ENCODE measurements around the gene CSKMT. TPM values are rescaled to one million over a fixed set of nuclear protein-coding genes. Genes with fewer than 3 reads are reported as not detected.
"Not testable (repeated sequence)": the region's sequence is repeated elsewhere in the genome, so short reads cannot be mapped to it uniquely, and the experiment has no call there.

Gene CSKMT
- total RNA-seq, 1 experiment from 2014 or later = 14.9 TPM

DNA sequence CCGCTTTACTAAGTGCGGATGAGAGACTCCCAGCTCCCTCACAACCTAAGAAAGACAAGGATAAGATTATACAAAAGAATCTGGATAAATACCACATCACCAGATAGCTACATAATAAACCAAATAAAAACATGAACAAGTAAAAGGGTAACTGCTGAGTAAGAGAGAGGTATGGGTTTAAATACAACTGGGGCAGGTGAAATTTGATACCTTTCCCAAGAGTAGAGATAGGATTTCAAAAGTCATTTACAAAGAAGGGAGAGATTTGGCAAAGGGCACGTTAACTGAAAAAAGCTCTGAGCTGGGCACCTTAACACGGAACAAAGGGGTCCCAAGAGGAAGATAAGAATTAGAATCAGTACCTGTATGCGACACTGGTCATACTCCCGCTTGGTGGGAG, 12.0 kb downstream of the CSKMT start:
- Histone ChIP-seq H3K9me3 (no peaks in the 10 kb centered on the region), H3K27me3 (no peaks in the 10 kb centered on the region), H3K4me3 (no peak overlapping the region), H3K36me3 (peaks cover 42% of the 10 kb centered on the region)
- no peak for DNase-seq

GRCh38 chr11:62677714-62678113, 12.6 kb downstream of the CSKMT start:
- DNase-seq = no peak
- peak overlapping the region; percentile 82 for H3K4me3 ChIP-seq
- H3K27me3 ChIP-seq = no peaks in the 10 kb centered on the region
- H3K9me3 ChIP-seq = no peaks in the 10 kb centered on the region
- H3K36me3 ChIP-seq = peaks cover 40% of the 10 kb centered on the region

- no peak for DNase-seq
- Histone ChIP-seq H3K4me3 (peak overlapping the region; percentile 82), H3K36me3 (peaks cover 33% of the 10 kb centered on the region), H3K27me3 (no peaks in the 10 kb centered on the region), H3K9me3 (no peaks in the 10 kb centered on the region)
These were observed 13.3 kb downstream of the CSKMT start for GRCh38 chr11:62678433-62678769.

DNA sequence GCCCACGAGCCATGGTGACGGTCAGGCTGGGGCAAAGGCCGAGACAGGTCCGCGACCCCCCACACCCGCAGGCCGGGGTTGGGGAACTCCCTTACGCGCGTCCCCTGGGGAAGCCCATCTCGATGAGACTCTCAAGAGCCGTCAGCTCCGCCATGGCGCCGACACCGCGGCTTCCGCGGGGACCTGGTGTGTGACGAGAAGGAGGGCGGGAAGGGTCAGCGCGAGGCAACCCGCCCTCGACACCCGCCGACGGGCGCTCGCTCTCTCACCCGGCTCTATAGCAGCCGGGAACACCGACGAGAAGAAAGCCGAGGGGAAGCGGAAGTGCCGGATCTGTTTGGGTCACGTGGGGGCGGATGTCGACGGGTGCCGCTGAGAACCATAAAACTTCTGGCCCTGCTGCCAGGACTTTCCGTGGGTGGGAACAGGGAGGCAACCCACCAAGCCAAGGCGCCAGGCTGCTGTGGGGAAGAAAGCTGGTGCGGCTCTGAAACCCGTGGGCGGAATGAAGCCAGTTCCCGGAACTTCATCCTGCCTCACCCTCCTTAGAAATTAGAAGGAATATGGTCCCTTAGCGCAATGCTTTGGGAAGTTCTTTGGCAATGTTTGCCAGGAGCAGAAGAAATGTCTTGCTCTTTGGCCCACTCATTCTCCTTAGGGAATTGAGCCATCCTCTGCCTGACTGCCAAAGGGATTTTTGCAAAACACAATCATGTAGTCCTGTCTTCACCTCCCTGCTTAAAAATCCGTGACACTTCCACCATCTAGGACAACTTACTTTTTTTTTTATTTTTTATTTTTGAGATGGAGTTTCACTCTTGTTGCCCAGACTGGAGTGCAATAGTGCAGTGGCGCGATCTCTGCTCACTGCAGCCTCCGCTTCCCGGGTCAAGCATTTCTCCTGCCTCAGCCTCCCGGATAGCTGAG, 13.9 kb downstream of the CSKMT start, which contains the start of gene UBXN1:
TSS of gene UBXN1 (minus strand) at position 304 of the 927 bp plus-strand sequence. CDS start at position 154, 150 bp downstream.
- Histone ChIP-seq H3K9me3 (no peaks in the 10 kb centered on the region), H3K27me3 (no peaks in the 10 kb centered on the region), H3K4me3 (peak within 1 kb of the TSS; percentile 82), H3K36me3 (peaks cover 26% of the 10 kb centered on the region)
- peak; percentile 95 for DNase-seq

- Histone ChIP-seq H3K36me3 (peaks cover 18% of the 10 kb centered on the region), H3K9me3 (no peaks in the 10 kb centered on the region), H3K27me3 (no peaks in the 10 kb centered on the region), H3K4me3 (no peak overlapping the region)
- peak; percentile 72 for DNase-seq
These were observed 15.7 kb downstream of the CSKMT start for GRCh38 chr11:62680825-62681240.

GRCh38 chr11:62682518-62682917, 17.4 kb downstream of the CSKMT start:
- Histone ChIP-seq H3K36me3 (peaks cover 6% of the 10 kb centered on the region), H3K4me3 (no peak overlapping the region), H3K27me3 (no peaks in the 10 kb centered on the region), H3K9me3 (no peaks in the 10 kb centered on the region)
- no peak for DNase-seq

GRCh38 chr11:62687508-62688396, 22.6 kb downstream of the CSKMT start:
- DNase-seq = no peak
- Histone ChIP-seq H3K36me3 (peaks cover 19% of the 10 kb centered on the region), H3K27me3 (no peaks in the 10 kb centered on the region), H3K9me3 (no peaks in the 10 kb centered on the region), H3K4me3 (no peak overlapping the region)

DNA sequence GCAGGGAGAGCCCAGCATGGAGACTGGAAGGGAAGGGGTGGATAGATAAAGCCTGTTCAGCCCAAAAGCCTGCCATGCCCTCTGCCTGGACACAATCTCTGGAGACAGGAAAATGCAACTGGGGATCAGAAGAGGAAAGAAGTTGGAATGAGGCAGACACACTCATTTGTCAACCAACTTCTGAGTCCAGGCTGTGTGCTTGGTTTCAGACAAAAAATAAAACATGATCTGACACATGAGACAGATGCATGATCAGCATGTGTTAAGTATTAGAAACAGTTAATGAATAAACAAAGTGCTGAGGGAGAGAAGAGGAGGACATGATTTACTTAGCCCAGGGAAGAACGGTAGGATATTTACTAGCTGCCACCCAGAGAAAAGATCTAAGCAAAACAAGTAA, 23.4 kb downstream of the CSKMT start:
- no peak overlapping the region for H3K4me3 ChIP-seq
- H3K36me3 ChIP-seq = peaks cover 26% of the 10 kb centered on the region
- DNase-seq = no peak
- H3K27me3 ChIP-seq = no peaks in the 10 kb centered on the region
- H3K9me3 ChIP-seq = no peaks in the 10 kb centered on the region

DNA sequence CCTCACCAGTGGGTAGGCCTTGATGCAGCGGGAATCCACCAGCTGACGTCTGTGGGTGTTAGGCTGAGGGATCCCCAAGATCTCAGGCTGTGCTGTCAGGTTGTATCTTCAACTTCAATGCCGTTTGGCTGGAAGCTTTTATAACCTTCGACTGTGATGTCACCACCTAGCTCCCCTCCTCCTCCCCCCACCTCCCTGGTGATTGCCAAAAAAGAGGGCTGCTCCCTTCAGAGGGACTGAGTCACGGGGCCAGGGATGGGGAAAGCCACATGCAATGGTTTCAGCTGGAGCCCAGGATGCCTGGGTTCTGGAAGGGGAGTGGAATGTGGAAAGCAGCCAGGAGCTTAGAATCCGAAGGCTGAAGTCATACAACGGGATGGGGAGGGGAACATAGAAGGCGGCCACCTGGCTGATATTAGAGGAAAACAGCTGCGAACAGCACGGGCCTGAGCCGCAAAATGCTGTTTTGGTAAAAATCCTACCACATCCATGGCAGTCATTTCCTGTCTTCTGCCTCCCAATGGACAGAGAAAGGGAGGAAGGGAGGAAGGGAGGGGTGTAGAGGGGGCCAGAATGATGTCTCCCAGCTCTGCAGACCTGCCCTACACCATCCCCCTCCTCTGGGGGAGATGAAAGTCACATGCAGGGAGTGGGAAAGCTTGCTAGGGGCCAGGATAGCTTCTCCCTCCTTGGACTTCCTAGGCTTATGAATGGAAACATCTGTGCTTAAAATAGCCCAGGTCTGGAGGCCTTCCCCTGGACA, 24.5 kb downstream of the CSKMT start, which contains the start of gene LRRN4CL:
TSS of gene LRRN4CL (minus strand) at position 110 of the 763 bp plus-strand sequence. CDS start 1,022 bp downstream, outside the sequence.
- H3K4me3 ChIP-seq = no peak within 1 kb of the TSS
- no peaks in the 10 kb centered on the region for H3K9me3 ChIP-seq
- no peaks in the 10 kb centered on the region for H3K27me3 ChIP-seq
- H3K36me3 ChIP-seq = peaks cover 33% of the 10 kb centered on the region
- peak; percentile 96 for DNase-seq

GRCh38 chr11:62693624-62694023, 28.5 kb downstream of the CSKMT start:
- not testable (repeated sequence) for H3K27me3 ChIP-seq, H3K9me3 ChIP-seq, H3K4me3 ChIP-seq, DNase-seq
- H3K36me3 ChIP-seq = peaks cover 39% of the 10 kb centered on the region

- DNase-seq = peak; percentile 65
- peaks cover 39% of the 10 kb centered on the region for H3K36me3 ChIP-seq
These were observed 29.5 kb downstream of the CSKMT start for GRCh38 chr11:62694455-62695167.

GRCh38 chr11:62702246-62702645, 37.1 kb downstream of the CSKMT start:
- no peak overlapping the region for H3K4me3 ChIP-seq
- H3K9me3 ChIP-seq = no peaks in the 10 kb centered on the region
- H3K27me3 ChIP-seq = no peaks in the 10 kb centered on the region
- peaks cover 47% of the 10 kb centered on the region for H3K36me3 ChIP-seq
- DNase-seq = no peak

More at GRCh38 chr11:62694455-62695167, 29.5 kb downstream of the CSKMT start:
- no peak overlapping the region for H3K4me3 ChIP-seq
- H3K27me3 ChIP-seq = no peaks in the 10 kb centered on the region
- H3K9me3 ChIP-seq = no peaks in the 10 kb centered on the region

GRCh38 chr11:62703921-62704320, 38.8 kb downstream of the CSKMT start:
- peaks cover 55% of the 10 kb centered on the region for H3K36me3 ChIP-seq
- not testable (repeated sequence) for DNase-seq, H3K4me3 ChIP-seq, H3K27me3 ChIP-seq, H3K9me3 ChIP-seq

GRCh38 chr11:62705413-62705812, 40.3 kb downstream of the CSKMT start:
- DNase-seq = no peak
- H3K36me3 ChIP-seq = peaks cover 66% of the 10 kb centered on the region
- no peaks in the 10 kb centered on the region for H3K27me3 ChIP-seq
- peak overlapping the region; percentile 85 for H3K4me3 ChIP-seq
- H3K9me3 ChIP-seq = no peaks in the 10 kb centered on the region

GRCh38 chr11:62705880-62706849, 41.1 kb downstream of the CSKMT start:
- Histone ChIP-seq H3K27me3 (no peaks in the 10 kb centered on the region), H3K9me3 (no peaks in the 10 kb centered on the region), H3K4me3 (peak overlapping the region; percentile 85), H3K36me3 (peaks cover 67% of the 10 kb centered on the region)
- DNase-seq = peak; percentile 92

Data from MG63 (cell line).